Measurements from ENCODE around the gene KCNMA1. TPM values are rescaled to one million over a fixed set of nuclear protein-coding genes. Genes with fewer than 3 reads are reported as not detected.

KCNMA1 gene
- total RNA-seq, 1 donor from 2014 or later: 15.8 TPM

DNA sequence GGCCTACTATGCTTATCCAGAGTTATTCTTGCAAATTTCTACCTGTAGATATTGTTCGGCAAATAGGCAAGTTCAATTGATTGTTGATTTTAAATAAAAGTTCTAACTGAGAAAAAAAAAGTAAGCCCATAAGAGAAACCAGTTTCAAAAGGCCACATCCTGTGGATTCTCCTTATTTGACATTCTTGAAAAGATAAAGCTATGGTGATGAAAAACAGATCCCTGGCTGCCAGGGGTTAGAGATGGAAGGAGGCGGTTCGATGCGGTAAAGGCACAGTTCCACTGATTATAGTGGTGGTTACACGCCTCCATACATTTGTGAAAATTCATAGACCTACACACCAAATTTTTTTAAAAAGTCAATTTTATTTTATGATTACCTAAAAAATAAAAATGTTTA, 347.8 kb downstream of the KCNMA1 start:
- TF ChIP-seq, protein P1, sequence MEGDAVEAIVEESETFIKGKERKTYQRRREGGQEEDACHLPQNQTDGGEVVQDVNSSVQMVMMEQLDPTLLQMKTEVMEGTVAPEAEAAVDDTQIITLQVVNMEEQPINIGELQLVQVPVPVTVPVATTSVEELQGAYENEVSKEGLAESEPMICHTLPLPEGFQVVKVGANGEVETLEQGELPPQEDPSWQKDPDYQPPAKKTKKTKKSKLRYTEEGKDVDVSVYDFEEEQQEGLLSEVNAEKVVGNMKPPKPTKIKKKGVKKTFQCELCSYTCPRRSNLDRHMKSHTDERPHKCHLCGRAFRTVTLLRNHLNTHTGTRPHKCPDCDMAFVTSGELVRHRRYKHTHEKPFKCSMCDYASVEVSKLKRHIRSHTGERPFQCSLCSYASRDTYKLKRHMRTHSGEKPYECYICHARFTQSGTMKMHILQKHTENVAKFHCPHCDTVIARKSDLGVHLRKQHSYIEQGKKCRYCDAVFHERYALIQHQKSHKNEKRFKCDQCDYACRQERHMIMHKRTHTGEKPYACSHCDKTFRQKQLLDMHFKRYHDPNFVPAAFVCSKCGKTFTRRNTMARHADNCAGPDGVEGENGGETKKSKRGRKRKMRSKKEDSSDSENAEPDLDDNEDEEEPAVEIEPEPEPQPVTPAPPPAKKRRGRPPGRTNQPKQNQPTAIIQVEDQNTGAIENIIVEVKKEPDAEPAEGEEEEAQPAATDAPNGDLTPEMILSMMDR (IDR thresholded peaks at IDR 0.05; ENCODE audit: insufficient read depth, low read length, severe bottlenecking): no peak
- H3K27me3 ChIP-seq (ENCODE audit: control insufficient read depth, insufficient read depth, low read length): no peaks in the 10 kb centered on the region
- no peak for DNase-seq (ENCODE audit: low read depth)
- FAIRE-seq: no peak
- H3K36me3 ChIP-seq (ENCODE audit: control insufficient read depth, insufficient read depth, low read length): no peaks in the 10 kb centered on the region
- H3K4me3 ChIP-seq (ENCODE audit: low read depth, low read length): no peak overlapping the region

- Histone ChIP-seq H3K27me3 (ENCODE audit: control insufficient read depth, insufficient read depth, low read length) (no peaks in the 10 kb centered on the region), H3K36me3 (ENCODE audit: control insufficient read depth, insufficient read depth, low read length) (no peaks in the 10 kb centered on the region), H3K4me3 (ENCODE audit: low read depth, low read length) (no peak overlapping the region)
- FAIRE-seq (peak; percentile 43), DNase-seq (ENCODE audit: low read depth) (no peak)
- TF ChIP-seq, protein P1 (IDR thresholded peaks at IDR 0.05; ENCODE audit: insufficient read depth, low read length, severe bottlenecking): no peak
Observed at GRCh38 chr10:77289027-77289501, 348.5 kb downstream of the KCNMA1 start.

DNA sequence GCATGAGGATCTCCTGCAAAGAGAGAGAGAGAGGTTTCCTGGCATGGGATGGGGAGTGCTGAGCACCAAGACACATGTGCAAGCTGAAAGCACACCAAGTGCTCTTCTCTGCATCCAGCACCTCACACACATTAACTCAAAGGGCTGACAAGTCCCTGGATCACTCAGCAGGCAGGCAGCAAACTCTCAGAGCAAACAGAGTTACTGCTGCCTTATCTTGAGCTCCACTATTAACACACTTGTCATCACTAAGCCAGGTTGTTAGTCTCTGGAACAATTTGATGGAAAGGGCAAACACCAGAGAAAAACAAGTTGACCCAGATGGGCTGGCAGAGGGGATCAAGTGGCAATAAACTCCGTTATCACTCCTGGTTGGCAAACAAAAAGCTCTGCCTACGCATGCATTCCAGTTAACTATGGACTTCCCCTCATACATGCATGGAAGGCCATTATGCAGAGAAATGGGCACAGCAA, 349.9 kb downstream of the KCNMA1 start:
- DNase-seq (ENCODE audit: low read depth): no peak
- Histone ChIP-seq H3K27me3 (ENCODE audit: control insufficient read depth, insufficient read depth, low read length) (no peaks in the 10 kb centered on the region), H3K36me3 (ENCODE audit: control insufficient read depth, insufficient read depth, low read length) (no peaks in the 10 kb centered on the region), H3K4me3 (ENCODE audit: low read depth, low read length) (no peak overlapping the region)
- TF ChIP-seq, protein P1 (IDR thresholded peaks at IDR 0.05; ENCODE audit: insufficient read depth, low read length, severe bottlenecking): no peak
- FAIRE-seq: no peak

DNA sequence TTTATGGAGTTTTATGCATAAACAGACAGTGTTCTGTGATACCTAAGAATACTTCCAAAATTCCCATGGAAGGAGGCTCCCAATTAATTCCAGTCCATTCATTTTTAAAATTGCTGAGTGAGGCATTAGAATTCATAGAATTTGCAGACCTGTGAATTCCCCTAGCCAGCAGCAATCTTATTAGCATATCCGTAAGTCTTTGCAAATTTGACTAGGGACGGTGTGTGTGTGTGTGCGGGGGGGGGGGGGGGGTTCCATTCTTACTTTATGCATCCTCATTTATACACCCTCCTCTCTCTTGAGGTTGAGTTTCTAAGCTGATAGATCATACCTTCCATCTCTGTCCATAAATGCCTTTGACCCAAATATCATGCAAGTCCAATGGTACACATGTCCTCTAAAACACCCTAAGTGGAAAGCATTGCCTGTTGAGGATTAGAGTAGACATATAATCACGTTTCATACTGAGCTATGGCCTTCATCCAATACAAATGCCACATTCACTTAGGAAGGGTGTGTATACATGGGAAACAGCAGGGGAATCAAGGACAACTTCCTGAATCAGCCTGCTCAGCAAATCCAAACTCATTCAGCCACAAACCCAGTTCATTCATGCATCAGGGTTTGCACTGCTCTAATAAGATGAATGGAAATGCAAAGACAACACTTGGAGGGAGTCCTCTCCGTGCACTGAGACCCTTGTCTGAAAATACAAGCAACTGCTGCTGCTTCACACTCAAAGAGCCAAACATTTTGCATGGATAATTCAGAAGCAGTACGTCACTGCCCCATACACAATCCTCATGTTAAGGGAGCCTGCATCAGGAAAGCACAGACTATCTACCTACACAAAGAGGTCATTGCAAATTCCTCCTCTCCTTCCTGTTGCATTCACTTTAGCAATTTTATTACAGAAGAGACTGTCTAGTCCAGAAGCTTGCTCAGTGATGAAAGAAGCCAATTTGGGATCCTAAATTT, 350.8 kb downstream of the KCNMA1 start:
- Histone ChIP-seq H3K27me3 (ENCODE audit: control insufficient read depth, insufficient read depth, low read length) (no peaks in the 10 kb centered on the region), H3K4me3 (ENCODE audit: low read depth, low read length) (no peak overlapping the region), H3K36me3 (ENCODE audit: control insufficient read depth, insufficient read depth, low read length) (no peaks in the 10 kb centered on the region)
- no peak for FAIRE-seq
- no peak for DNase-seq (ENCODE audit: low read depth)
- TF ChIP-seq, protein P1 (IDR thresholded peaks at IDR 0.05; ENCODE audit: insufficient read depth, low read length, severe bottlenecking): no peak

DNA sequence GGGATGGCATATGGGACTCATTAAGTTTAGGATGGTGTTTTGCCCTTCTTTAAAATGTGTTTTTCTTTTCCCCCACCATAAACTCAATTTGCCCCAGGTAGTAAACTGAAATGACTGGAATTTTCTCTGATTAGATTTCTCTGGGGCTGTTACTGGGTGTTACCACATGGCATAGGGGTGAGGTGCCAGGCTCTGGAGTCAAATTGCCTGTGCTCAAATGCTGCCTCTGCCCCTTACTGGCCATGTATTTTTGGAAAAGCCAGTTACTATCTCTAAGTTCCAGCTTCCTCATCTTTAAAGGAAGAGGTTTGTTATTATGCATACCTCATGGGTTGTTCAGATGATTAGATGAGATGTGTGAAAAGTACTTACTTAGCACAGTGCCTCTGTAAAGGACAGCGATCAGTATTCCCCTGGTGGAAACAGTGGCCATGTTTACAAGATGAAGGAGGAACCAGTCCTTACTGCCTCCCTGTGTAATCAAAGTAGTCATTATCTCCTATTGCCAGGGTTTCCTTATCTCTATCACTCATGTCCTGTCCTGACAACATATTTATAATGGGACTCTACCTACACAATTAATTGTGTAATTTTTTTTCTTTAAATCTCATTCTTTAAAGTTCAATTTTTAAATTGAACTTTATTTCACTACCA, 352.0 kb downstream of the KCNMA1 start:
- TF ChIP-seq, protein P1 (IDR thresholded peaks at IDR 0.05; ENCODE audit: insufficient read depth, low read length, severe bottlenecking): no peak
- FAIRE-seq: no peak
- H3K27me3 ChIP-seq (ENCODE audit: control insufficient read depth, insufficient read depth, low read length): no peaks in the 10 kb centered on the region
- no peak for DNase-seq (ENCODE audit: low read depth)
- no peak overlapping the region for H3K4me3 ChIP-seq (ENCODE audit: low read depth, low read length)
- H3K36me3 ChIP-seq (ENCODE audit: control insufficient read depth, insufficient read depth, low read length): no peaks in the 10 kb centered on the region

All from bronchial epithelial cell (primary cell).